Mucosa of descending colon (tissue), 3 donors: Measurements from ENCODE around the gene THADA. TPM values are rescaled to one million over a fixed set of nuclear protein-coding genes. Genes with fewer than 3 reads are reported as not detected.
A peak's percentile ranks its signal among the peaks of the same experiment; 100 is the strongest.

Experiments
- ATAC-seq: fragments of 200-7000 bp; cut with Tn5 transposase; one replicate; pipeline ENCODE4 v1.9.1; 2020; ENCODE audit warnings: mild to moderate bottlenecking, moderate library complexity
- DNase-seq, 3 donors: peaks; one replicate each; pipeline ENCODE4 v3.0.0-alpha.2; 2020
- H3K36me3 ChIP-seq: fragments of 200-600 bp; one replicate; pipeline ENCODE4 v1.8.0; 2021; ENCODE audit warnings: low read depth, mild to moderate bottlenecking
- H3K4me1 ChIP-seq: fragments of 200-600 bp; one replicate; pipeline ENCODE4 v1.8.0; 2021; ENCODE audit warnings: low read depth, mild to moderate bottlenecking
- H3K4me3 ChIP-seq: fragments of 200-600 bp; one replicate; pipeline ENCODE4 v1.8.0; 2021; ENCODE audit warnings: mild to moderate bottlenecking
- H3K9me3 ChIP-seq: fragments of 200-600 bp; one replicate; pipeline ENCODE4 v1.8.0; 2021; ENCODE audit warnings: mild to moderate bottlenecking
- CTCF ChIP-seq: fragments of 200-600 bp; IDR thresholded peaks from one replicate; pipeline ENCODE4 v1.8.0; 2022; ENCODE audit warnings: antibody characterized with exemption, mild to moderate bottlenecking
- intact Hi-C, 2 donors: fragments of 100-400 bp; cut with DNase I in 1 of 2; cut with micrococcal nuclease in 1 of 2; formaldehyde crosslinking; loops; one replicate each; pipeline versions ENCODE4 v1.11.0 to v1.11.1; 2022; cut with DNase I, micrococcal nuclease
- total RNA-seq, 3 donors: library from RNA; stranded (reverse); fragmentation: NEBNext Ultra II Directional in 2 of 3; extraction: Animal tissue kit (Norgen Biotek cat#: 25700) in 2 of 3; gene quantifications; one replicate each; pipeline versions ENCODE4 v1.2.1 to v1.2.4, GENCODE V29; 2021 to 2023
- donor health status: DM: no; HTN: no; CAD: no; lungs with moderate emphysema.
- donor health status: DM: no; HTN: no; CAD: no.
- donor health status: DM: no; HTN: yes; CAD: no.

The THADA gene
- total RNA-seq, 3 donors from 2014 or later = 20.1 to 26.7 (median 25.3) TPM

GRCh38 chr2:43459446-43460173, 136.2 kb downstream of the THADA start:
- Histone ChIP-seq H3K4me3 (no peak overlapping the region), H3K4me1 (peaks cover 23% of the 10 kb centered on the region), H3K36me3 (no peaks in the 10 kb centered on the region), H3K9me3 (no peaks in the 10 kb centered on the region)
- no peak for TF ChIP-seq CTCF
- intact Hi-C loops = no loop called here
- no peak for DNase-seq
- peak; percentile 32 for ATAC-seq

GRCh38 chr2:43458014-43458628, 137.7 kb downstream of the THADA start:
- DNase-seq = no peak
- peaks cover 13% of the 10 kb centered on the region for H3K4me1 ChIP-seq
- no peak for TF ChIP-seq CTCF
- intact Hi-C loops = no loop called here
- H3K36me3 ChIP-seq = no peaks in the 10 kb centered on the region
- H3K4me3 ChIP-seq = no peak overlapping the region
- H3K9me3 ChIP-seq = no peaks in the 10 kb centered on the region
- no peak for ATAC-seq

GRCh38 chr2:43455731-43456642, 139.9 kb downstream of the THADA start:
- intact Hi-C loops = no loop called here
- DNase-seq = peak in 1 of 3 donors; percentile 28
- no peak for TF ChIP-seq CTCF
- H3K36me3 ChIP-seq = no peaks in the 10 kb centered on the region
- no peaks in the 10 kb centered on the region for H3K9me3 ChIP-seq
- H3K4me1 ChIP-seq = peaks cover 7% of the 10 kb centered on the region
- H3K4me3 ChIP-seq = no peak overlapping the region
- peak; percentile 97 for ATAC-seq

GRCh38 chr2:43455296-43455695, 140.5 kb downstream of the THADA start:
- H3K4me3 ChIP-seq = no peak overlapping the region
- TF ChIP-seq CTCF = no peak
- intact Hi-C loops = no loop called here
- ATAC-seq (no peak), DNase-seq (no peak)
- no peaks in the 10 kb centered on the region for H3K9me3 ChIP-seq
- H3K4me1 ChIP-seq = peaks cover 7% of the 10 kb centered on the region
- H3K36me3 ChIP-seq = no peaks in the 10 kb centered on the region

GRCh38 chr2:43454791-43455190, 141.0 kb downstream of the THADA start:
- Histone ChIP-seq H3K36me3 (no peaks in the 10 kb centered on the region), H3K4me3 (no peak overlapping the region), H3K4me1 (peaks cover 7% of the 10 kb centered on the region), H3K9me3 (no peaks in the 10 kb centered on the region)
- no peak for DNase-seq
- no peak for ATAC-seq
- no peak for TF ChIP-seq CTCF
- intact Hi-C loops = no loop called here
